Sciatic nerve (tissue), 2 donors: ENCODE measurements around the gene ARMC7. TPM values are rescaled to one million over a fixed set of nuclear protein-coding genes. Genes with fewer than 3 reads are reported as not detected.

Experiments used
- ATAC-seq: fragments of 200-7000 bp; cut with Tn5 transposase; one replicate; pipeline ENCODE4 v1.9.1; 2020; ENCODE audit warnings: mild to moderate bottlenecking, moderate library complexity
- DNase-seq: peaks from one replicate; pipeline ENCODE4 v3.0.0-alpha.2; 2020; ENCODE audit warnings: low spot score
- intact Hi-C: fragments of 100-400 bp; cut with DNase I; formaldehyde crosslinking; loops from one replicate; pipeline ENCODE4 v1.14.2; 2022
- total RNA-seq: library from RNA; stranded (reverse); fragmentation: NEBNext Ultra II Directional; extraction: Animal tissue kit (Norgen Biotek cat#: 25700); gene quantifications from one replicate; pipeline ENCODE4 v1.2.1, GENCODE V29; 2021
- donor health status: DM: no; HTN: no; CAD: no.
- donor health status: DM: no; HTN: no; CAD: no.

Gene ARMC7
- total RNA-seq, 1 donor from 2014 or later, result 11.7 TPM

DNA sequence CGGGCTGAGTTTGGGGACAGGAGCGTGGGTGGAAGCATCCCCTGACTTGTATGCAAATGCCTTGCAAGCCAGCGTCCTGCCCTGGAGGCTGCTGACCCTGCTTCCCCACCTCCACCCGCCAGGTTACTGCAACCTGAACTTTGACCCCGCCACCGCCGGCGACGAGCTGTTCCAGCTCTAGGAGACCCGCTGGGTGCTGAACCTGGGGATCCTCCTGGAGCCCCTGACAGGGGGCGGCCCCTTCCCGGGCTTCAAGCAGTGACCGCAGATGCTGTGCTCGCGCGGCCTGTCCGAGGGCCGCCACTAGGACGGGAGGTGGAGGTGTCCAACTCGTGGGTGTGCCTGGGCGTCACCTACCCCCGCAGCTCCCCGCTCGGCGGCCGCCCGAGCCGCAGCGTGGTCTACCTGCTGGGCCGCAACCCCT, 32.7 kb upstream of the ARMC7 start:
- ATAC-seq (no peak), DNase-seq (no peak)
- intact Hi-C loops, result no loop called here

DNA sequence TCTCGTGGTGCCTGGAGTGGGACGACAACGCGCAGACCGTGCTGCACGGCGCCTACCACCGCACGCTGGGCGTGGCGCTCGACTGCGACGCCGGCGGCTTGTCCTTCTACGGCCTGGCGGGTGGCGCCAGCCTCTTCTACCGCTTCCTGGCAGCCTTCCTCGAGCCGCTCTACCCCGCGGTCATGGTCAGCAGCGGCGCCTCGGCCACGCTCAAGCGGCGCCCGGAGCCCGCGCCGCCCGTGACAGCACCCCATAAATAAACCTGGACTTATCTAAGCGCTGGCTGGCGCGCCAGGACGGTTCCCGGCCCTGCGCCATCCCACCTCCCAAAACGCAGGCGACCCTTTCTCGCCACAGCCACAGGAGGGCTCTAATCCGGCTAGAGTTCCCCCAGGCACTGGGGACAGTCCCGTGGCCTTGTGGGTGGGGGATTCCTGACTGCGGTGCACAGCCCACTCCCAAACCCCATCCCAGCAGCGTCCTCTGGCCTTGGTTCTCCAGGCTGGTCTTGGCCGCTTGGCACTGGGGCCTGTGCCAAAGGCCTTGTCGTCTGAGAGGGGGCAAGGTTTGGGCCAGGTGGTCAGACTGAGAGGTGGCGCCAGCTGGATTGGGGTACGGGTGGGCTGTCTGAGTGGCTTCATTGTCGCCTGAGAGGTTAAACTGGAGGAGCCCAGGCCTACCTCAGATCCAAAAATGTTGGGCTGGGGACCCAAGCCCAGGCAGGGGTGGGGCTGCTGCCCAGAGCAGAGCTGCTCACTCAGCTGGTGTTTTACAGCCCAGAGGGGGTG, 32.1 kb upstream of the ARMC7 start:
- DNase-seq, result peak; percentile 74
- peak; percentile 33 for ATAC-seq
- intact Hi-C loops, result no loop called here

DNA sequence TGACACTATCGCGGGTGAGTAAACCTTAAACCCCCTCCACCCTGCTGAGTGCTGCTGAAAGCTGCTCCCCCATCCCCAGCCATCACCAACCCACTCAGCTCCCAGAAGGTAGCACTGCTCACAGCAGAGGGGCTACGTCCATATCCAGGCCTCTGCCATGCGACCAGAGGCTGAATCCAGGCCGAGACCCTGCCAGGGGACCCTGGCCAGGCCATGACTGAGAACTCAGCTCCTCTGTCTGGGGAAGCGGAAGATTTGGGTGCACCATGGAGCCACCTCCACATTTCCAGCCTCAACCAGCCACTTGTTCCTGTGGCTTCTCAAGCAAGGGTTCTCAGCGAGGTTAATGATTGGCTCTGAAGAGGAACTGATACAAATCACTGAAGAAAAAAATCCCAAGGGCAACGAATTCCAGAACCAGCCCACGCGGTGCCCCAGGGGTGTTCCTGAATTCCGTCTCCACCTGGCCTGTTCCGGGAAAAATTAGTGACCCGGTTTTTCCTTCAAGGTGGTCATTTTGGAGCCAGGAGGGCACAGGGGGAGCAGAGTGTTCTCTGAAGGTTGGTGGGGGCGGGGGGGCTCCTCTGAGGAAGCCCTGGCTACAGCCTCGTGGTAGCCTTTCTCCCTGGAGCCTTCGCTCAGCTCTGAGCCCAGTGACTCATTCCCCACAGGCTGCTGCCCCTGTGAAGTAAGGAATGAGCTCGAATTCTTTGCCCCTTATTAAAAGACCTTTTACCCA, 31.3 kb upstream of the ARMC7 start:
- ATAC-seq (no peak), DNase-seq (no peak)
- intact Hi-C loops, result no loop called here

DNA sequence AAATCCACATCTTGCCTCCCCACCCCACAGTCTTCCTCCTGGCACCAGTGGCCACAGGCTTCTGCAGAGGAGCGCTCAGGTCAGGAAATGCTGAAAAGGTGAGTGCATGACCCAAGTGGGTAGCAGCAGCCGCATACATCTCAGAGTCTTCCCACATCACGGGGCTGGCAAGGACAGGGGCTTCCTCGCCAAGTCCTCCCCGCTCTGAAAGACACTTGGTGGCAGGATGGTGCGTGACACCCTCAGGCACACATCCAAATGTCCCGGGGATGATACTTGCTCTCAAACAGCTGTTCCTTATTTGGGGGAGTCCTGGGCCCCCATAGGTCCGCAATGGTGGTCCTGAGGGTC, 30.8 kb upstream of the ARMC7 start:
- DNase-seq, result no peak
- no peak for ATAC-seq
- intact Hi-C loops, result no loop called here

DNA sequence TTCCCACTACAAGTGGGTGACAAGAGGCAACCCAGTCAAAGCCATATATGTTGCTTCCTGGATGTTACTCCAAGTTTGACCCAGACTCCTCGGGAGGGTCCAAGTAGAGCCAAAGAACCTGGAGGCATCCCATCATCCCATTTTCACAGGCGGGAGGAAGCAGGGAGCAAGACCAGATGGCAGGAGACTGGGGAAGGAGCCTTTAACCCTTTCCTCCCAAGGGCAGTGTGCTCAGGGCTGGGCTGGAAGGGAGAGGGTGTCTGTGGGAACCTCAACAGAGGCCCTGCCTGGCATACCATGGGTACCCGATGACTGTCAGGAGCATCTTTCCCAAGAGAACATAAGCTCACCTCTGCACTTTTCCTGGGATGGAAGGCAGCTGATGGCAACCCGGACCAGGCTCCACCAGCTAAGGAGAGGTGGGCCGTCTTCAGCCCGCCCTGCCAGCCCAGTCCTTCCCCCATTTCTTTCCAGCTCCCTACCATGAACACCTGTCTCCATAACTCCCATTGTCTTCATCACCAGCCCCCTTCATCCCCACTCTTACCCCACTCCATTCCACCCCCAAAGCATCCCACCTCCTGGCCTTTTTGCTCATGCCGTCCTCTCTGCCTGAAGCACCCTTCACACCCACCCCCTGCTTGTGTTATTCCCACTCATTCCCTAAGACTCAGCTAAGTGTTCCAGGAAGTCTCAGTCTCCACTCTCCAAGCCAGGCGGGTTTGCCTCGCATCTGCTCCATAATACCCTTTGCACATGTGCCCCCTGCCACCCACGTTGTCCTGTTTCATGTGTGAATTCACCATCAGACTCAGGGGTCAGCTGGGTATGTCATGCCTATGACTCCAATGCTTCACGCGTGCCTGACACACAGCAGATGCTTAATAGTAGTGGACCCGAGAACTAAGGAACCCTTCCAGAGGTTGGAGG, 27.9 kb upstream of the ARMC7 start:
- ATAC-seq (no peak), DNase-seq (no peak)
- intact Hi-C loops, result no loop called here

DNA sequence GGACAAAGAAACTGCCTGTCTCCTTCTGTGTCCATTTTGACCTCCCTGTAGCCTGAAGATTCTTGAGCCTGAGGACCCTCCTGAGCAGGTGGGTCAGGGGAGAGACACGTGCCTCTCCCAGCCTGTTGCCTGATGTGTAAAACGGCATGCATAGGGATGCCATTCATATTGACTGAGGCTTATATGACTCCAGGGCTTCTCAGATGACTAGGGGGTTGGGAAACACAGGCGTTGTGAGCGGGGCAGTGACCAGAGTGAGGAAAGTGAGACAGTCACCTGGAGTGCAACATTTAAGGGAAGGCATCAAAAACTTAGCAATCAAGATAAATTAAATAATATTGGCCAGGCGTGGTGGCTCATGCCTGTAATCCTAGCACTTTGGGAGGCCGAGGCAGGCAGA, 27.1 kb upstream of the ARMC7 start:
- intact Hi-C loops, result no loop called here
- ATAC-seq, result no peak
- DNase-seq, result no peak

DNA sequence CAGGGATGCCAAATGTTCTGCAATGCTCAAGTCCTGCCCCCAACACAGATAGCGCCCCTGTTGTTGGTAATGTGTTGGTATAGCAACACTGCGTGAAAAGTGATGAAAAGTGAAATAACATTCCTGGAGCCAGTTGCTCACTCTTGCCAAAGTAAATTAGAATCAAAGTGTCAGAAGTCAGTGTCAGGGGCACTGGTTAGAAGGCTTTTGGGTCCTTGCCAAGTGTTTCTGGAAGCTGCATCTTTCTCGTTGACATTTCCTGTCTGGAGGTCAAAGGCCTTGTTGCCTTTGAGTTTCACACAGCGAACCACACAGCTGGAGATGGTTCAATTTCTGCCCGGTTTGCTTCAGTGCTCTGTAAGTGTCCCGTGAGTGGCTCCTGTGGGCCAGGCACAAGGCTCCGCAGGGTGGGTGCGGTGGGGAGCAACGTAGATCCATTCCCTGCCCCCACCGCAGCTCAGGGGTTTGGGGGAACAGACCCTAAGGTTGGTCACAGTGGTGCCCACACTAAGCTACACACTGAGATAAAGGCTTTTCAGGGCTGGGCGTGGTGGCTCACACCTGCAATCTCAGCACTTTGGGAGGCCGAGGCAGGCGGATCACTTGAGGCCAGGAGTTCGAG, 25.6 kb upstream of the ARMC7 start:
- ATAC-seq (peak; percentile 7), DNase-seq (no peak)
- intact Hi-C loops, result no loop called here

DNA sequence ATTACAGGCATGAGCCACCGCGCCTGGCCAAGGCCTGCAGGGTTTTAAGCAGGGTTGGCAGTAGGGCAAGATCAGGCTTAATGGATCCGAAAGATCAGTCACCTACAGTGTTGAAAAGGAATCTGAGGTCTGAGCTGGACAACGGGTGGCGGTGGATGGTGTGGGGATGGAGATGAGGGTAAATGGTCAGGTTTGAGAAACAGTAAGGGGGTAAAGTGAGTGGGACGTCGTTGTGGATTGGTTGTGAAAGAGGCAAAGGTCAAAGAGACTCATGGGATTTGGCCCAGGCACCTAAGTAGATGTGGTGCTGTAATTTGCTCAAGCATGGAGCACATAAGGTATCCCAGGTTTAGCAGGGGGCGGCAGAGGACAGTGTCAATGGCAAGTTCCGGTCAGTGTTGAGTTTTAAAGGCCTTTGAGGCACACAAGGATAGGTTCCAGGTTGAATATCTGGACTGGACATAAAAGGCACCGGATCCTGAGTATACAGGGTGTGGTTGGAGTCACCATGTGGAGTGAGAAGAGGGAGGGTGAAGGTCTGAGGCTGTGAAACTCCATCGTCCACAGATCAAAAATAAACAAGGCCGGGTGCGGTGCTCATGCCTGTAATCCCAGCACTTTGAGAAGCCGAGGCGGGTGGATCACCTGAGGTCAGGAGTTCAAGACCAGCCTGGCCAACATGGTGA, 23.1 kb upstream of the ARMC7 start:
- no peak for ATAC-seq
- intact Hi-C loops, result no loop called here
- DNase-seq, result no peak

DNA sequence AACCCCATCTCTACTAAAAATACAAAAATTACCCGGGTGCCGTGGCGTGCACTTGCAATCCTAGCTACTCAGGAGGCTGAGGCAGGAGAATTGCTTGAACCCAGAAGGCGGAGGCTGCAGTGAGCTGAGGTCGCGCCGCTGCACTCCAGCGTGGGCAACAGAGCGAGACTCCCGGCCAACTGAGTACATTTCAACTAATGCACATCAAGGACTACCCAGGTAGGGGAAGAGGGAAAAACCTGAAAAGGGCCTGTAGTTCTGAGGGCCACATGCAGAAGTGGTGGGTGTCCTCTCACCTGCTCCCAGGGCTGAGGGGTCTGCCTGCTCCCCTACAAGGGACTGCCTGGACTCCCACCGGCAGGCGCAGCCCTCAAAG, 22.6 kb upstream of the ARMC7 start:
- DNase-seq, result no peak
- ATAC-seq, result no peak

DNA sequence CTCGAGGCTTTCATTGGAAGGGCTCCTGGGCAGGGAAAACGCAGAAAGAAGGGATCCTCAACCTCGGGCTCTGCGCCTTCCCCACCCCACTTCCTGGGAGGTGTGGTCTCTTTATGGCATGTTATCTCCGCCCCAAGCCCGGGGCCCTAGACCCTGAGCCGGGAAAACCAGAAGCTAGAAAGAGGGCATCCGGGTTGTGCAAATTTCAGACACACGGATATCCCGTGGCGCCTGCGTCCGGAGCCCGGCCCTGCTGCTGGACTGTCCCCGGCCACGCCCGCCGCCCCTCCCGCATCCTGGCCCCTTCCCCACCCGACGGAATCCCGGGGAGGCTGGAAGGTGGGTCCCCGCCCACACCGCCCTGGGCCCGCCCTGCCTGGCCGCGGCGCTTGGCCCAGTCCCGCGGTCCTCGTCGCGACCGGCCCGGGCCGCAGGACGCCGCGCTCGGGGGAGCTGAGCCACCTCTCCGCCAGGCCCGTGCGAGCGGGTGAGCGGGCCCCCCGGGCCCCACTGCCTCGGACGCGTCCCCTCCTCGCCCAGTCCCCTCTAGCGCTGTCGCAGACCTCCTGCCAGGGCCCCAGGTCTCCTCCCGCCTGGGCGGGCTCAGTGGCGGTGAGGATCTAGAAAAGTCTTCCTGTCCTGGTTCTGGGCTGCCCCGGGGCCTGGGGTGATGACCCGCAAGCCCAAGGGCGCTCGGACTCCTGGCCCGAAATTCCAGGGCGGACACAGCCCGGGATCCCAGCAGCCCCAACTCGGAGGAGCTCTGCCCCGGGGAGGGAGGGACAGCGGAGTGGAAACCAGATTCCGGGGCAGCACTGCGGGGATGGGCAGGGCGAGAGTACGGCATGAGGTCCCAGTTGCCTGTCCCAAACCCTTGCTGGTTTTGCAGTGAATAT, 22.0 kb upstream of the ARMC7 start, which contains the start of gene SLC16A5:
SLC16A5 (plus strand) TSS at position 397 of the 896 bp plus-strand sequence. CDS start 5,683 bp downstream, outside the sequence.
- intact Hi-C loops, result no loop called here
- peak; percentile 87 for DNase-seq
- peak; percentile 75 for ATAC-seq

More for the DNA sequence above, 22.6 kb upstream of the ARMC7 start:
- intact Hi-C loops, result no loop called here

DNA sequence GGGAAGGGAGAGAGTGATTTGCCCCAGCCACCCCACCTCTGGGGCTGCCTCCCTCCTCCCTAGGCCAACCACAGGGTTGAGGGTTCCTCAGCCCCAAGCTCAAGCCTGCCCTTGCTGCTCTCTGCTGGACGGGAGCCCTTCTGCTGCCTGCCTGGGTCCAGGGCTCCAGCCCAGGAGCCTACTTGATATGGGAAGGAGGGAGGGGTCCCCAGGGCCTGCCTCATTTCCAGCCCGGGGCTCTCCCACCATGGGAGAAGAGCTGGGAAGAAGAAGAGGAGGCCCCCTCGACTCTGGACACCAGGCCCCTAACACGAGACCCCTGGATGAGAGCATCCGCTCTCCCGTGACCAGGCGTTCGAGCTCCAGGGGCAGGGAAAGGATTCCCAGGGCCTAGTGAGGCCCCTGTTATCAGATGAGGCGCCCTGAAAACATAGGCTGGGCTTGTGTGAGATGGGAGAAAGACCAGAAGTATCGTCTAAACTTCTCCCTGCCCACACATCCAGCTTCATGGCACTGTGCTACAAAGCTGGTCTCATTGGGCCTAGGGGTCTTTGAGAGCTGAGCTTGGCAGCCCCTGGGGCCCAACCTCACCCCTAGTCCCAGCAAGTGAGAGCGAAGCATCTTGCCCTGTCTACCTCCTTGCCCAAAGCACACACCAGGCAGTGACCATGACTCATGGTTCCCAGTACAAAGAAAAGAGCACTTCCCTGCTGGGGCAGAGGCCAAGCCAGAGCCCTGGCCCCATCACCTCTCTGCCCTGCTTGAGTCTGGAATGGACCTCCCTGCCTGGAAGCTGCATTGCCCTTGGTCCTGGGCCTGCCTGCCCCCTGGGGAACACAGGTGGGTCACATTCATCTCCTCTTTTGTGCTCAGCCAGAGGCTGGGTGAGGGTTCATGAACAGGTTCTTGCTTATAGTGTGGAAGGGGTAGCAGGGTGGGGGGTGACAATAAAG, 21.0 kb upstream of the ARMC7 start:
- intact Hi-C loops, result no loop called here
- DNase-seq, result no peak
- ATAC-seq, result peak; percentile 27

DNA sequence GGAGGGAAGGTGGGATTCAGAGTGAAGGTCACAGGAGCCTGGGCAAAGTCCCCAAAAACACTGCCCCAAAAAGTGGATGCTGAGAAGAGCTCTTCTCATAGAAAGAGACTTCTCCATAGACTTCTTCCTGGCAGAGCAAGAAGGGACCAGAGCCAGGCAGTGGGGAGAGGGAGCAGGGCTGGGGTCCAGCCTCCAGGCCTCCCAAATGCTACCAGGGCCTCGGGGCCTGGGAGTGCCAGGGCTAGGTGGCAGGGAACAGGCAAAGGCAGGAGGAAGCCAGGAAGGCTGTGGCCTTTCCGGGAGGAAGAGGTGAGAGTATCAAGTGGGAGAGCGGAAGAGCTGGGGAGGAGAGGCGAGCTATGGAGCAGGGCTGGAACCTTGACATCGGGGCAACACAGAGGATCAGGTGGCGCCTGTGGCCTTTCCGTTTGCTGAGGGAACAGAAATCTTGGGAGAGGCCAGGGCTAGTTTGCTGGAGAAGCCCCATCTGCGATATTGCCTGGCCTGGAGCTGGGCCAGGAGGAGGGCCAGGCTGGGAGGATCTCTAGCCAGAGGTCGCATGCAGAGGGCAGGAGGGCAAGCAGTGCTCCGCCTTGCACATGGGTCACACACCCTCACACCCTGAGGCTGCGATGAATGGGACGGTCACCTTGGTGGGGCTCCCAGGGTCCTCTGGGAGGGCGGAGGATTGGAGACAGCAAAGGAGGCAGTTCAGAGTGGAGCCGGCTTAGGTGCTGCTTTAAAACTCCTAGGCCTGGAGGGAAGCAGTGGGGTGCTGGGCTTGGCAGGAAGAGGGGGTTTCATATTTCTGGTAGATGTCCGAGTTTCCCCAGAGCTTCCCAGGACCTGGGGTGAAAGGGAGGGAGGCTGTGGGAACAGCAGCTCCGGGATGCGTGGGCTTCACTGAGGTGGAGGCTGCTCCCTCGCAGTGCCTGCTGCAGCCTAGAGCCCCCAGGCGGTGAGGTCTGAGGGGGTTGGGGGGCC, 18.6 kb upstream of the ARMC7 start:
- ATAC-seq (peak; percentile 12), DNase-seq (no peak)
- intact Hi-C loops, result no loop called here

DNA sequence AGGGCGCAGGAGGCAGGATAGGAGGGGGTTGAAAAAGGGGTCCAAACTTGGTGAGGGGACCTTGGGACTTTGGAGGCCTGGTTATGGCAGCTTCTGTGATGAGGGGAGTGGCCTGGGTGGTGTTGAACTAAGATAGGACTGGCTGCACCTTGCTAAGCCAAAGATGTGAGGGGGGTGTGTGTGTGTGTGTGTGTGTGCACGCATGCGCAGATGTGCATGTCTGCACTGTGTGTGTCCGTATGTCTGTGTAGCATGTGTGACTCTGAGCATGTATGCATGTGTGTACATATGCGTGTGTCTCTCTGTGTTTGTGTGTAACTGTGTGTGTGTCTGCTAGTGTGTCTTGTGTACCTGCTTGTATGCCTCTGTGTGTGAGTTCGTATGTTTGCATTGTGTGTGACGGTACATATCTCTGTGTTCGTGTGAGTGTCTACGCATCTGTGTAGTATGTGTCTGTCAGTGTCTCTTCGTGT, 17.9 kb upstream of the ARMC7 start:
- ATAC-seq, result no peak
- DNase-seq, result no peak
- intact Hi-C loops, result no loop called here

DNA sequence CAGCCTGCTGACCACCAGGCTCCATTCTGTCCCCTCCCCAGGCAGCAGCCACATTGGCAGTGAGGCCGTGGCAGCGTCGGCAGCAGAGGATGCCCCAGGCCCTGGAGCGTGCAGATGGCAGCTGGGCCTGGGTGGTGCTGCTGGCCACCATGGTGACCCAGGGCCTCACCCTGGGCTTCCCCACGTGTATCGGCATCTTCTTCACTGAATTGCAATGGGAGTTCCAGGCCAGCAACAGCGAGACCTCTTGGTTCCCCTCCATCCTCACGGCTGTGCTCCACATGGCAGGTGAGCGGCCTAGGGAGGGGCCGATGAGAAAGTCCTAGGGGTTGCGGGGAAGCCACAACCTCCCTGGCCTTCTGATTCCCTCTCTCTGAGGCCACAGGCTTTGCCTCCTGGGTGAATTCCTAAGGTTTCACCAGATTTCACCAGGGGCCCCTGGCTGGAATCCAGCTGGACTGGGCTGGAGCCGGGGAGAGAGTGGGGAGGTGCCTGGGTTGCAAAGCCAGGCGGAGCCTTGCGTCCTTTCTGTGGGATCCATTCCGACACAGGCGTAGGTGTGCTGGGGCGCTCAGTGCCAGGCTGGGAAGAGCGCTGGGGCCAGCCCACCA, 16.1 kb upstream of the ARMC7 start:
- DNase-seq (no peak), ATAC-seq (no peak)
- intact Hi-C loops, result no loop called here

DNA sequence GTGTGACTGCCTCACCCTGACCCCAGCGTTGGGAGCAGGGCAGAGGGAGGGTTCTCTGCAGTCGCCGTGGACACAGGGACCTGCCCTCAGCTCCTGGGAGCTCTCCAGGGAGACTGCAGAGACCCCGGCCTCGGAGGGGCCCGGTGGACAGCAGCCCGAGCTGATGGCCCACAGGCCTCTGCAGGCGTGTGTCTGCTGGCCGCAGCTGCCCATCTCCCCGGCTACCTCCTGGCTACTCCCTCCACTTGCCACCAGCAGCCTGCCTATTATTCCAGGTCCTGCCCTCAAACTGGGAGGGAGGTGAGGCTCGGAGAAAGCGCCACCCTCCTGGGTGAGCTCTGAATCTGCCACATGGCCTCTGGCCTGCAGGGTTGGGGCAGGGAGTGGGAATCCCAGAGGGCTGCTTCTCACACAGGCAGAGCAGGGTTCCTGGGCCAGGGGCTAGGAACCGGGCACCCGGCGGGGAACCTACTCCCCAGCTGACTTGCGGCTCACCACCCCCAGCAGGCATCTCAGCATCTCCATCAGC, 14.8 kb upstream of the ARMC7 start:
- no peak for DNase-seq
- intact Hi-C loops, result no loop called here
- ATAC-seq, result no peak
